ENCODE results near the gene VPS26C.
"Not testable (repeated sequence)": the region's sequence is repeated elsewhere in the genome, so short reads cannot be mapped to it uniquely, and the experiment has no call there.

Gene VPS26C

DNA sequence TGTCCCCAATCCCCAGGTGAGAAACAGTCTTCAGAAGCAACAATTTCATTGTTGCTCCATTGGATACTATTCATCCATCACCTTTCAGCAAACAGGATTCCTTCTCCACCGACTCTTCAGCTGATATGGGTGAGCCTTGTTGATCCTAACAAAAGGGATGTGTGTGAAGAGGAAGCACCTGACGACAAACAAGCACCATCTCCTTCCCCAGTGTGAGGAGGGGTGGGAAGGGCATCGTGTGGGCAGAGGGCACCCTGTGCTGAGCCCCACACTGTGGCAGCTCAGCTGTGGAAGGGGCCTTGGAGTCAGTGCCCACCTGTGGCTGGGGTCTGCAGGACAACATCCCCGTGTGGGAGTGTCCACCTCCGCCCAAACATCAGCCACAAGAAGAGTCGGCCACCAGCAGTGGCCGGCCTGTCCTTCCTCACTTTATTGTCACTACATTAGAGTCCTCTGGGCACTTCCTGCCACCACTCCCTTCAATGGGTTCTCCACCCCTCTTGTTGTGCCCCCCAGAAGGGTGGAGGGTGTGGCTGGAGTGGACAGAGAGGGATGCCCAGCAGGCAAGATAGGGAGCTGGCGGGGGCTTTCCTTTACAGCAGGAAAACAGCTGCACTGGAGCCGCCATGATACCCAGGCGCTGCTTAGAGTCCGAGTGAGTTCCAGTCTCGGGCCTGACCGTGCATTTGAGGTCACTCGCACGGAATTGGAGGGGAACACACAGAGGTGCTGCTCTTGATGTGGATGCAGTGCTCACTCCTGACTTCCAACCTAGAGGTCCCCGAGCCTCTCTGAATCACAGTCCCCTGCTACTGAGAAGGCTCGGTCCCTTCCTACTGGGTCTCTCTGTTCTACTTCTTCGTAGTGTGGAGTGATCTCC lies 40.9 kb downstream of the VPS26C start:
- DNase-seq (ENCODE audit: insufficient read length) (no peak), FAIRE-seq (no peak)
- TF ChIP-seq POLR2AphosphoS5 (IDR thresholded peaks at IDR 0.05; ENCODE audit: low read depth, low read length) (no peak), POLR2A (IDR thresholded peaks at IDR 0.05; ENCODE audit: low read depth, low read length) (no peak)

DNA sequence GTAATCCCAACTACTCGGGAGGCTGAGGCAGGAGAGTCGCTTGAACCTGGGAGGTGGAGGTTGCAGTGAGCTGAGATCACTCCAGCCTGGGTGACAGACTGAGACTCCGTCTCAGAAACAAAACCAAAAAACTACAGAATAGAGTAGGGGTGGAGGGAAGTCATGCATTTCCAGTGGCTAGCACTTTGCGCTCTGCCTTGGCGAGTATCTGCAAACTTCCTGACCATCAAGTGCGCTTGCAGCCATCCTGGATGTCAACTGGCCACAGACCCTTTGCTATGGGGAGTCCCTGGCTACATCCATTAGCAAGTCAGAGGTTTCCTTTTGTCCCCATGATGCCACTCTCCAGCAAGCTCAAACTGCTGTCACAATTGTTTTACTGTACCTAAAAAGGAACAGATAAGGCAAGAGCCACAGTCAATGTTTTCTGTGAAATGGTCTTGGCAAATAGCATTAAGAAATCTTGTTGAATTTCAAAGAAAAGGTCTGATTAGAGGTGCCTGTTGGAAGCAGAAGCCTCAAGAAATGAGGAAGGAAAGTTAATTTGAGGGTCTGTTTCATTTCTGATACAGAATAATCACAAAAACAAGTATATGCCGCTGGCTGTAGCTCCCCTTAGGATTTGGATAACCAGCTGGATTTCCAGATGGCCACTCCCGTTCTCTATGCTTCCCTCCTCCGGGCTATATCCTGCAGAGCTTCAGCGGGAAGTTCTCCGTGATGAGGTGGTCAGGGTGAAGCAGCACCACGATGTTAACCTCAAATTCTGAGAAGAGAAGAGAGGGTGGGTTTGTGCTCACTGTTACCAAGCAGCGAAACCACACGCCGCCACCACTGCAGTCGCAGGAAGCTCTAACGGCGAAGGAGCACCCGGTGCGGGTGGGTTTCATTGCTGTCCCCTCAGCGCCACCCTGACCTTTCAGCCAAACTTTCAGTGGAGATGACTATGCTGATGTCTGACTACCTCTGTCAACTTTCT lies 42.0 kb downstream of the VPS26C start:
- no peak for TF ChIP-seq POLR2AphosphoS5 (IDR thresholded peaks at IDR 0.05; ENCODE audit: low read depth, low read length)
- no peak for TF ChIP-seq TAF1 (IDR thresholded peaks at IDR 0.05; ENCODE audit: borderline replicate concordance, low read depth, low read length)
- no peak for TF ChIP-seq POLR2A (IDR thresholded peaks at IDR 0.05; ENCODE audit: low read depth, low read length)
- no peak for FAIRE-seq

DNA sequence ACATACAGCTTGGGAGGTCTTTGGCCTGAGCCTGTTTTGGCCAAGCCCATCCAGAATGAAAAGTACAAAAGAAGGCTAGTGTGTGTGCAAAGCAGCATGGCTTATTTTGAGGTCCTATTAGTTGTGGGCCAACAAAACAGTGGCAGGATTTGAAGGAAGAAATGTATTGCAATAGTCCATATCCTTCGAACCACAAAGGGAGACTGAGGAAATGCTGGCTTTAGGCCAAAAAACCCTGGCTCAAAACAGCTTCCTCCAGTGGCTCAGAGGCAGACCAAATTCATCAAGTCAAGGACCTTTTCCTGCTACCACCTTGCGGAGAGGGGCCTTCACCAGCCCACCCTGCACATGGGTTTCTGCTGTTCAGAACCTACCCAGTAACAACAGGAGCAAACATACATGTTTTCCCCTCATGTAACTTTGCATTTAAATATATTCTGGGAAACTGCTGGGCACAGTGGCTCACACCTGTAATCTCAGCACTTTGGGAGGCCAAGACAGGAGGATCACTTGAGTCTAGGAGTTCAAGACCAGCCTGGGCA lies 43.3 kb downstream of the VPS26C start:
- FAIRE-seq (no peak), DNase-seq (ENCODE audit: insufficient read length) (no peak)
- TF ChIP-seq POLR2A (IDR thresholded peaks at IDR 0.05; ENCODE audit: low read depth, low read length), result no peak
- TF ChIP-seq TAF1 (IDR thresholded peaks at IDR 0.05; ENCODE audit: borderline replicate concordance, low read depth, low read length), result no peak
- TF ChIP-seq POLR2AphosphoS5 (IDR thresholded peaks at IDR 0.05; ENCODE audit: low read depth, low read length), result no peak

More for the DNA sequence above, 42.0 kb downstream of the VPS26C start:
- no peak for DNase-seq (ENCODE audit: insufficient read length)

DNA sequence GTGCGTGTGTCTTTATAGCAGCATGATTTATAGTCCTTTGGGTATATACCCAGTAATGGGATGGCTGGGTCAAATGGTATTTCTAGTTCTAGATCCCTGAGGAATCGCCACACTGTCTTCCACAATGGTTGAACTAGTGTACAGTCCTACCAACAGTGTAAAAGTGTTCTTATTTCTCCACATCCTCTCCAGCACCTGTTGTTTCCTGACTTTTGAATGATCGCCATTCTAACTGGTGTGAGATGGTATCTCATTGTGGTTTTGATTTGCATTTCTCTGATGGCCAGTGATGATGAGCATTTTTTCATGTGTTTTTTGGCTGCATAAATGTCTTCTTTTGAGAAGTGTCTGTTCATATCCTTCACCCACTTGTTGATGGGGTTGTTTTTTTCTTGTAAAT lies 44.9 kb downstream of the VPS26C start:
- FAIRE-seq; DNase-seq (ENCODE audit: insufficient read length): not testable (repeated sequence)

DNA sequence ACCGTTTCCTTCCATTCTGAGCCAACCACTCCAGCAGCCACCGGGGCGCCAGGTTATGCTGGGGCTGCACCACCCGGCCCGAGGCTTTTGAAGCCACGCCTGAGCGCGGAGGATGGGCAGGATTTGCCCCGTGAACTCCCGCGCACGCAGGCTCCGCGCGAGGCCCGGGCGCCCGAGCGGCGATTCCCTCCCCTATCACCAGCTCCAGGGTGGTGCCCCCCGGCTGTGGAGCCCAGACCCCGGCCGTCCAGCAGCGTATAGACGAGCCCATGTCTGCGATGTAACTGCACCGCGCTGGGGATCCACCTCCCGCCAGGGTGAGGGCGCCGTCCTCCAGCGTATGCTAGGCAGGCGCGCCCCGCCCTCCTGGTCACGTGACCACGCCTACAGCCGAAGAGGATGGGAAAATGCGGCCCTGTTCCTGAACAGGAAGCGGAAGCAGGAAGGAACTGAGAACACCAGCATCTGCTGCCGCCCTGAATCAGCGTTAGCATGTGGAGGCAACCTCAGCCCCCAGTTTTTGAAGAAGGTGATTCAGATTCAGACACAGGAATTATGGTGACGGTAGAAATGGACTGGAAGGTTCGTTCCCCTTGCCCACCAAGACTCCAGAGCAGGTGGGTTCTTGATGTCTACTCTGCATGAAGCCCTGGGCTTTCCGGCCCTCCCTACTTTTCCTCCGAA lies 46.0 kb downstream of the VPS26C start:
- TF ChIP-seq TAF1 (IDR thresholded peaks at IDR 0.05; ENCODE audit: borderline replicate concordance, low read depth, low read length) (no peak), POLR2A (IDR thresholded peaks at IDR 0.05; ENCODE audit: low read depth, low read length) (peak; percentile 80), POLR2AphosphoS5 (IDR thresholded peaks at IDR 0.05; ENCODE audit: low read depth, low read length) (peak; percentile 77; the same call in 1 of the 2 replicates)
- DNase-seq (ENCODE audit: insufficient read length), result peak; percentile 86
- FAIRE-seq, result peak; percentile 96

DNA sequence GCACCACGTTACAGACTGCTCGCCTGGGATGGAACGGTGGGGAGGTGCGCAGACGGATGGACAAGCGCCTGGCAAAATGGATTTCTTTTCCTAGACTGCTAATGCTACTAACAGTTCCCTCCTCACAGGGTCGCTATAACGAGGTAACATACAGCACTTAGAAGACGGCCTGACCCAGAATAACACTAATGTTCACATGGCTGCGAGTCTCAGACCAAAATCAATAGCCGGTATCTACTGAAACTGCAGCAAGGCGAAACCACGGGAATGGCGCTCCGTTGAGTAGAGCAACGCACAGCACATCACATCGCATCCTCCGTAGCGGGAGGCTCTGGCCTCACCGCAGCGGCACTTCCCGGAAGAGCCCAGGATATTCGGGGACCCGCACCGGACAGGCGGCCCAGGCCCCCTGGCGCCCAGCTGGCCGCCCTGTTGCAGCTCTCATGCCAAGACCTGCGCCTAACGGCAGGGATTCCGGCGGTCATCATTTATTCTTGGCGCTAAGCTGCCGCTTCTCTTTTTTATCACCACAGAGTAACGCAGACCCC lies 46.6 kb downstream of the VPS26C start:
- TF ChIP-seq TAF1 (IDR thresholded peaks at IDR 0.05; ENCODE audit: borderline replicate concordance, low read depth, low read length) (no peak), POLR2A (IDR thresholded peaks at IDR 0.05; ENCODE audit: low read depth, low read length) (no peak; the same call in 1 of the 2 replicates), POLR2AphosphoS5 (IDR thresholded peaks at IDR 0.05; ENCODE audit: low read depth, low read length) (no peak)
- FAIRE-seq (peak; percentile 66), DNase-seq (ENCODE audit: insufficient read length) (no peak)

DNA sequence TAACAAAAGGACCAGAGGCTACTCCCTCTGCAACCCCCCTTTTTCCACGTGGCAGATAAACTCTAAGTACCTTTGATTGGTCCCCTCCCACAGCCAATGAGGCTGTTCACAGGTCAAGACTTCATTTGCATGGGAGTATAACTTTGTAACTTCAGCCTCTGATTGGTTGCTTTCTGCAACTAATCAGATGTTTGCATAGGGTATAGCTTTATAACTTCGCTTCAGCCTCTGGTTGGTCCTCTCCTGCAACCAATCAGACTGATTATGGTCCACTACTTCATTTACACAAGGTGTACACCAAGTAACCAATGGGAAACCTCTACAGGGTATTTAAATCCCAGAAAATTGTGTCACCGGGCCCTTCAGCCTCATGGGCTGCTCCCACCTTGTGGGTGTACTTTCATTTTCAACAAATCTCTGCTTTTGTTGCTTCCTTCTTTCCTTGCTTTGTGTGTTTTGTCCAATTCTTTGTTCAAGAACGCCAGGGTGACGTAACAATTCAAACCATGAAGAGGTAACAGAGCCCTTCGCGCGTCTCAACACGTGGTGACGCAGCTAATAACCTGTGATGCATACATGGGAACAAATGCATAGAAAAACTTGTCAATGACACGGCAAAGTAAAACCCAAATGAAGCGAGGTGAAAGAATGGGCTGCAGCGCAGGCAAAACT lies 47.2 kb downstream of the VPS26C start:
- no peak for FAIRE-seq
- TF ChIP-seq POLR2AphosphoS5 (IDR thresholded peaks at IDR 0.05; ENCODE audit: low read depth, low read length) (no peak), TAF1 (IDR thresholded peaks at IDR 0.05; ENCODE audit: borderline replicate concordance, low read depth, low read length) (no peak), POLR2A (IDR thresholded peaks at IDR 0.05; ENCODE audit: low read depth, low read length) (no peak)
- no peak for DNase-seq (ENCODE audit: insufficient read length)

DNA sequence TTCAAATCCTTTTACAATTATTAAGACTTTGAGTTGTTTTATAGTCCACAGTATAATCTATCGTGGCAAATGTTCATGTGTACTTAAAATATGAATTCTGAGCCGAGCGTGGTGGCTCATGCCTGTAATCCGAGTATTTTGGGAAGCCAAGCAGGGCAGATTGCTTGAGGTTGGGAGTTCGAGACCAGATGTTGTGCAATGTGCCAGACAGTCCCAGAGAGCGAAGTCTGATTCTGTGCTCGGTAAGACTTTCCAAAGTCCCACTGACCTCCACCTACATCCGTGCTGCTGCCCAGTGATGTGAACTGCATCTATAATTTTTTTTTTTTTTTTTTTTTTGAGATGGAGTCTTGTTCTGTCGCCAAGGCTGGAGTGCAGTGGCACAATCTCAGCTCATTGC lies 52.2 kb downstream of the VPS26C start:
- no peak for DNase-seq (ENCODE audit: insufficient read length)
- TF ChIP-seq TAF1 (IDR thresholded peaks at IDR 0.05; ENCODE audit: borderline replicate concordance, low read depth, low read length), result no peak
- no peak for TF ChIP-seq POLR2AphosphoS5 (IDR thresholded peaks at IDR 0.05; ENCODE audit: low read depth, low read length)
- no peak for TF ChIP-seq POLR2A (IDR thresholded peaks at IDR 0.05; ENCODE audit: low read depth, low read length)
- FAIRE-seq, result no peak

DNA sequence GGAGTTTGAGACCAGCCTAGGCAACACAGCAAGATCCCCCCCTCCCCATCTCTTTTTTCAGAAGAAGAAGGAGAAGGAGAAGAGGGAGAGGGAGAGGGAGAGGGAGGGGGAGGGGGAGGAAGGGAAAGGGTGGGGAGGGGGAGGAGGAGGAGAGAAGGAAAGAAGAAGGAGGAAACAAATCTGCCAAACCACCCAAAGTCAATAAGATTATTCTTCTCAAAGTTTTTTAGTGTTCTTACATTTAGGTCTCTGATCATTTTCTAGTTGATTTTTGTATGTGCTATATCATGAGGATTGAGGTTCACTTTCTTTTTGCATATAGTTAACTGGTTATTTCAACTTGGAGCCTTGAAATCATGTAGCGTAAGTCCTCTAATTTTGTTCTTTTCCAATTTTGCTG lies 56.3 kb downstream of the VPS26C start:
- DNase-seq (ENCODE audit: insufficient read length) (no peak), FAIRE-seq (no peak)
- TF ChIP-seq TAF1 (IDR thresholded peaks at IDR 0.05; ENCODE audit: borderline replicate concordance, low read depth, low read length), result no peak
- TF ChIP-seq POLR2A (IDR thresholded peaks at IDR 0.05; ENCODE audit: low read depth, low read length), result no peak
- TF ChIP-seq POLR2AphosphoS5 (IDR thresholded peaks at IDR 0.05; ENCODE audit: low read depth, low read length), result no peak

DNA sequence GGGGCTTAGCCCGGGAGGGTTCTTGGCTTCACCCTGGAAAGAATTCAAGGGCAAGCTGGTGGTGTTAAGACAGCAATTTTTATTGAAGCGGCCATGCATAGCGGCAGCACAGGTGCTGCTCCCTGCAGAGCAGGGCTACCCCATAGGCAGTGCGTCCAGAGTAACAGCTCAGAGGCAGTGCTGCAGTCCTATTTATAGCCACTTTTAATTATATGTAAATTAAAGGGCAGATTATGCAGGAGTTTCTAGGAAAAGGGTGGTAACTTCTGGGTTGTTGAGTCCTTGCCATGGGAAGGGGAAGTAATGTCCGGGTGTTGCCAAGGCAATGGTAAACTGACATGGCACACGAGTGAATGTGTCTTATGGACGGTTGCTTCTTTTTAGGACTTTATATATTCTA lies 57.0 kb downstream of the VPS26C start:
- FAIRE-seq (no peak), DNase-seq (ENCODE audit: insufficient read length) (no peak)
- TF ChIP-seq TAF1 (IDR thresholded peaks at IDR 0.05; ENCODE audit: borderline replicate concordance, low read depth, low read length) (no peak), POLR2AphosphoS5 (IDR thresholded peaks at IDR 0.05; ENCODE audit: low read depth, low read length) (no peak), POLR2A (IDR thresholded peaks at IDR 0.05; ENCODE audit: low read depth, low read length) (no peak)

Measured in GM12892 (cell line).